ENCODE data around the gene C13orf46.

The C13orf46 gene

DNA sequence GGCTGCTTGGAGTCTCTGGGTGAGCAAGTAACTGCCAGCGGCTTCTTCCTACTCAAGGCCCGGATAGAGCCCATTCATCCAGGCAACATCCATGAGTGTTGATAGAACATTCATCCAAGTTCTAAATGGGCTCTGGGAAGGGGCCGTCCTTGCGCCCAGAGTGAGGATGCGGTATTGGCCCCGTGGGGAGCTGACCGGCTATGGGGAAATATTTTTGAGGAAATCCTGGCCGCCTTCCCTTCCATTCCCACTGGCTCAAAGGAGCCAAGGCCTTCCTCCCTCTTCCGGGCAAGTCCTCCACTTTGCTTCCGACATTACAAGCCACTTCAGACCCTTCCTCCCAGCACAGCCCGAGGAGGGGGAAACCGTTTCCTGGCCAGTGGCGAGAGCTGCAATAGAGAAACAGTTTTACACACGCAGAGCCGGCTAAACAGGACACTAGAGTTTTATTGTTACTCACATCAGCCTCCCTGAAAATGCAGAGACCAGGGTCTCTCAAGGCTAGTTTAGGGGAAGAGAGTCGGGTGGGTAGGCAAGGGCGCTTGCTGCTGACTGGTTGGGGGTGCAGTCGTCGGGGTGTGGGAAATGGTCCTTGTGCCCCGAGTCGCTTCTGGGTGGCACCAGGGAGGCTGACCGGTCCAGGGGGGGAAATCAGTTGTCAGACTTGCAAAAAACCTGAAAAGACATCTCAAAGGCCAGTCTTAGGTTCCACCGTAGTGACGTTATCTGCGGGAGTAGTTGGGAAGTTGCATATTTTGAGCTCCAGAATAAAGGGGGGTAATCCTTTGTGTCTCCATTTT is 37.5 kb downstream of the C13orf46 start:
- no peak for DNase-seq

DNA sequence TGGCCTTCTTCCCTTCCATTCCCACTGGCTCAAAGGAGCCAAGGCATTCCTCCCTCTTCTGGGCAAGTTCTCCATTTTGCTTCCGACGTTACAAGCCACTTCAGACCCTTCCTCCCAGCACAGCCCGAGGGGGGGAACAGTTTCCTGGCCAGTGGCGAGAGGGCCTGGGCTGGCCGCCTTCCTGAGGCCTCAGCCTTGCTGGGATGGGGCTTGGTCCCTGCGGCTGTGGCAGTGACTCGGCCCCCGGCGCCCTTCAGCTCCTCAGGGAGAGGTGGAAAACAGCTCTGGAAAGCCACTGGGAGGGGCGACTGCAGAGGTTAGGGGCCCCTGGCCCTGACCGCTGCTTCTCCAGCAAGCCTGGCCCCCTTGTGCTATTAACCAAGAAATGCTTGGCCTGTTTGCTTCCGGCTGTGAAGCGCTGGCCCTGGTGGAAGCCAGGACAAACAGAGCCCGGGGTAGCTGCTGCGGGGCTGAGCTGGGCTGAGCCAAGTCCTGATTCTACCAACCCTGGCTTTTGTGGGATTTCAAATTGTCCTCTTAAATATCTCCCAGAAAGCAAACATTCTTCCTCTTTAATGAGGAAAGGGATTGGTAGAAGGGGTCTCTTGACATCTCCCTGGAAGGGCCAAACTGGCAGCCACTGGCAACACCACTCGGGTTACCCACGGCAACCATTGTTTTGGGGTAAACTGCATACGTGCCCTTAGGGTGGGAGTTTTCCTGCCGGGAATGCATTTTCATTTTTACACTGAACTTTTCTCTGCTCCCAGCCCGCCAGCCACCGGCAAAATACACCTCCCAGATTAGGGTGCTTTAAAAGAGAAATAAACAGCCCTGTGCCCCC is 38.7 kb downstream of the C13orf46 start:
- no peak for DNase-seq

DNA sequence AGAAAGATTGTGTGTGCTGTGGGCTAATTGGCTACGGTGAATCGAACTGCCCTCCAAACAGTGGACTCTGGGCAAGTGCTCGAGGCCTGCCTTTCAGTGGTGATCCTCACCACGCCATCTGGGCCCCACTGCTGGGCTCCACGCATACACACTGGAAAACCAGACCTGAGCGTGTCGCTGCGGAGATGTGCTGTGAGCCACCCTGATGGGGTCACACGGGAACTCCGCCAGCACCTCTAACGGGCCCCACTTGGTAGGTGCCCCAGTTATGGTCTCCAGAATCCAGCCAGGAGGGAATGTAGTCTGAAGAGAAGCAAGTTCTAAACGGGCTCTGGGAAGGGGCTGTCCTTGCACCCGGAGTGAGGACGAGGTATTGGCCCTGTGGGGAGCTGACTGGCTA is 39.3 kb downstream of the C13orf46 start:
- DNase-seq, result no peak

DNA sequence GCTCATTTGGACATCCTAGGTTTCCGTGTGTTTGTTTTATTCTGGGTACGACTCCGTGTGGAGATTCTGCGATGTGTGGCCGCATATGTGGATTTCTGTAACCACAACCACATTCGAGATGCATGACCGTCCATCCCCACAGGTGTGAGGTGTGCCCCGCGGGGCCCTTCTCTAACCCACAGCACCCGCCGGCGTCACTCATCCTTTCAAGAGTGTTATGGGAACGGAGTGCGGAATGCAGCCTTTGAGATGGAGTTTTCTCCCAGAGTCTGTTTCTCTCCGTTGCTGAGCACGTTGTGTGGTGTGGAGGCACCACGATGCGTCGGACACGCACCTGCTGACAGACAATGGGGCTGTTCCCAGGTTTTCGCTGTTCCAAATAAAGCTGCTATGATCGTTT is 40.0 kb downstream of the C13orf46 start:
- DNase-seq, result no peak

DNA sequence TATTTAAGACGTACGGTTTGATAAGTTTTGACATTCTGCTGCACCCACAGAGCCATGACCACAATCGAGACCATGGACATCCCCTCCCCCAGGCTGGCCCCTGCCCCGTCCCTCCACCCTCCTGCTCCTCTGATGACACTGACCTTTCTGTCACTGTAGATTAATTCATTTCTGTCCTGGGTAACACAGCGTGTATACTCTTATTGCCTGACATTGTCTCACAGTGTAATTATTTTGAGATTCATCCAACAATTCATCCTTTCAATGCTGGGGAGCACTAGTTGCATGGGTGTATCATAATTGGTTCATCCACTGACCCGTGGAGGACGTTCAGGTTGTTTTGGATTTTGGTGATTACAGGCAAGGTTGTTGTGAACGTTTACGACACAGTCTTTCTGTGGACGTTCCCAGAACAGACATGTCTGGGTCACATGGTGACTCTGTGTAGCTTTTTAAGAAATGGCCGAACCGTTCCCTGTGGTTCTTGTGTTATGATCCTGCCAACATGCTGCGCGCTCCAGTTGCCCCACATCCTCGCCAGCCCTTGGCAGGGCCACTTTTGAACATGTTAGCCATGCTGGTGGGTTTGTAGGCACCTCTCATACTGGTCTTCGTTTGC is 41.9 kb downstream of the C13orf46 start:
- DNase-seq, result no peak

DNA sequence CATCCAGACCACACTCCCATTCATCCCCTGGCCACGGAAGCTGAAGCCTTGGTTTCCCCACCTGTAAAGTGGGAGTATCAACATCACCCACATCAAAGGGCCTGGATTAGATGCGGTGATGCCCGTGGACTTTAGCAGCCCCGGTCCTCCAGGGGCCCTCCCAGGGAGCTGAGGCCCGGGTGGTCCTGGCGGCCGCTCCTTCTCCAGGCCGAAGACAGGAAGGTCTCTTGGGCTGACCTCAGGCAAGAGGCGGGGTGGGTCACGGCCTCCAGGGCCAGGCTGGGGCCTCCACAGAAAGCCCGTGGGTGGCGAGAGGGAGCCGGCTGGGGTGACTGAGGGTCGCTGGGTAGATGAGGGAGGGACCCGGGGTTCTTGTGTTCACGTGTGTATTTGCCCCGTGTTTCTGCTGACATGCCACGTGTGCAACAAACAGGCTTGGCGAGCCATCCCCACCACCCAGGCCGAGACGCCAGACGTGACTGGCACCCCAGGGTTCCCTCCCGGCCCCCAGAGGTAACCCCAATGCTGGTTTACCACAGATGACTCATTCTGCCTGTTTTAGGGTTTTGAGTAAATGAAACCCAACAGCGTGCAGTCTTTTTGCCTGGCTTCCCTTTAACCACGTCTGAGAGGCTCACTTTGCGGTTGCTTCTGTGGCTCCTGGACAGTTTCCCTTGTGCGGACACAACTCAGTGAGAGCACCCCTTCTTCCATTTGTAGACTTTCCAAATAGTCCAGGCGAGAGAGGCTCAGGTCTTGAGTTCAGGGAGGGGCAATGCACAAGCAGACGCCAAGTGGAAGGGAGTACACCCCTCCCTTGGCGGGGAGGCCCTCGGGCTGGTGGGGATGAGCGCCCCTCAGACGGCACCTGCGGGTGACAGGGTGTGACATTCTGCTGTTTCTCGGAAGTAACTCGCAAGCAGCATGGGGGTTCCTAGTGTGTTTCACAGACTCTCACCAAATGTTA is 42.9 kb downstream of the C13orf46 start:
- no peak for DNase-seq

DNA sequence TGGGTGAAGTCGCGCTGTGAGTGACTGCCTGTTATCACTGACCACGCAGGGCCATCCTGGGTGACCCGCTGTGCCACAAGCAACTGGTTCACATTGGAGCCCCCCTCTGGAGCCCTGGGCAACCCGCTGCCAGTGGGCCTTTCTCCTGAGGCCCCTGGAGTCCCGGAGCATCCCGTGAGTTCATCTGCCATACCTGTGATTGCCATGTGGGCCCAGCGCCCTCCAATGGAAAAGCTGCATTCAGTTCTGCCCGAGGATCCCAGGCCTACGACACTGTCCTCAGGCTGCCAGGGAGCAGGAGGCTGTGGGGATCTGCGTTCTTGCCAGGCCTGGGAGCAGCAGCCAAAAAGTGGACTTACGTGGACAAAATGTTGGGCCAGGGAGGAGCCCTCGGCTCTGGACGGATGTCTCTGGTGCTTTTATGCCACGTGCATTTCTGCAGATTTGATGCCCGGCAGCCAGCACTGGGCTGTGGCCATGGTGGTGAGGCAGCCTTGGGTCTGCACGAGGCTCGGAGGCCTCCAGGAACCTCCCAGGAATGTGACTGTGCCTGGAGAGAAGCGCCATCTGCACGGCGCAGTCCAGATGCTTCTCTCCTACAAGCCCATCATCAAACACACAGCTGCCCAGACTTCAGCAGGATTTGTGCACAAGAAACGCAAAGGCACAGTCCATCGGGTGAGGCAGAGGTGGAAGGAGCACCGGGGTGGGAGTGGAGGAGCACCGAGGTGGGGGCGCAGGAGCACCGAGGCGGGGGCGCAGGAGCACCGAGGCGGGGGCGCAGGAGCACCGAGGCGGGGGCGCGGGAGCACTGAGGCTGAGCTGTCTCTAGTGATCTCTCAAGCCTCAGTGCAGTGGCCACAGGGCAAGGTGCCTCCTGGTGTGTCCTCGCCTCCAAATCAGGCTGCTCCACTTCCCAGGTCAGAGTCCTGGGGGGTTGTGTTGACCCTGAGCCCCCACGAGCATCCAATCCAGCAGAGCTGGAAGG is 44.0 kb downstream of the C13orf46 start:
- no peak for DNase-seq

DNA sequence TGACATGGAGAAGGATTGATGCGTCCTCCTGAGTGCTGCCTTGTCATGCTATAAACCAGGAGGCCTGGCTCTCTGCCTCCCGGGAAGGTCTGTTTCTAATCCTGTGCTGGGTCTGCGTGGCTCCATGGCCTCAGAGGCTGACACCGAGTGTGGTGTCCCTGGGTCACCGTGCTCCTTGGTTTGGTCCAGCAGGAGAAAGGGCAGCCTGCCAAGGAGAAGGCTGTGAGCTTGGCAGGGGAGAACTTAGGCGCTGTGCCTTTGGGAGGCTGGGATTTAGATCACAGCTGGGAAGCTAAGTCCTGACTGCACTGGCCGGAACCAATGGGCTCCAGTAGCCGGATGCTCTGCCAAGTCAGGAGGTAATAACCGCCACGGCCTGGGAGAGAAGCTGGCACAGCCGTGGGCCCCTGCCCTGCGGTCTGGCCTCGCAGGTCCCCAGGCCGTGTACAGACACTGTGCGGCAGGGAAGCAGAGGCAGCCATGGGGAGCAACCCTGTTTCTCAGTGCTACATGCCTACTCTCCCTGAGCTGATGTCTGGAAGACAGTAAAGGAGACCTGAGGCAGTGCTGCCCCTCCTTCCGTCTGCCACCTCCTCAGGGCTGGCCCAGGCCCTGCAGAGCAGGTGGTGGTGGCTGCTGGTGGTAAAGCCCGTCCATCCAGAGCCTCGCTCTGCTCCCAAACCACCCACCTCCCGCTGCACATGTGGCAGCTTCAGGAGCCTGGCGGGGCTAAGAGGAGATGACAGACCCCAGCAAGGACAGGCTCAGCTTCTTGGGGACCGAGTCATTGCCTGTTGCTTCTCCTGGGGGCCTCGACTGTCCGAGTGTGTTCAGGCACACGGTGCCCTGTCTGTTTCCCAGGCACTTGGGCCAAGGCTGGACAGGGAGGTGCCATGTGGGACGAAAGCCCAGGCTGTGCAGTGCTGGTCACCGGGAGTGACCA is 44.9 kb downstream of the C13orf46 start:
- DNase-seq, result no peak

DNA sequence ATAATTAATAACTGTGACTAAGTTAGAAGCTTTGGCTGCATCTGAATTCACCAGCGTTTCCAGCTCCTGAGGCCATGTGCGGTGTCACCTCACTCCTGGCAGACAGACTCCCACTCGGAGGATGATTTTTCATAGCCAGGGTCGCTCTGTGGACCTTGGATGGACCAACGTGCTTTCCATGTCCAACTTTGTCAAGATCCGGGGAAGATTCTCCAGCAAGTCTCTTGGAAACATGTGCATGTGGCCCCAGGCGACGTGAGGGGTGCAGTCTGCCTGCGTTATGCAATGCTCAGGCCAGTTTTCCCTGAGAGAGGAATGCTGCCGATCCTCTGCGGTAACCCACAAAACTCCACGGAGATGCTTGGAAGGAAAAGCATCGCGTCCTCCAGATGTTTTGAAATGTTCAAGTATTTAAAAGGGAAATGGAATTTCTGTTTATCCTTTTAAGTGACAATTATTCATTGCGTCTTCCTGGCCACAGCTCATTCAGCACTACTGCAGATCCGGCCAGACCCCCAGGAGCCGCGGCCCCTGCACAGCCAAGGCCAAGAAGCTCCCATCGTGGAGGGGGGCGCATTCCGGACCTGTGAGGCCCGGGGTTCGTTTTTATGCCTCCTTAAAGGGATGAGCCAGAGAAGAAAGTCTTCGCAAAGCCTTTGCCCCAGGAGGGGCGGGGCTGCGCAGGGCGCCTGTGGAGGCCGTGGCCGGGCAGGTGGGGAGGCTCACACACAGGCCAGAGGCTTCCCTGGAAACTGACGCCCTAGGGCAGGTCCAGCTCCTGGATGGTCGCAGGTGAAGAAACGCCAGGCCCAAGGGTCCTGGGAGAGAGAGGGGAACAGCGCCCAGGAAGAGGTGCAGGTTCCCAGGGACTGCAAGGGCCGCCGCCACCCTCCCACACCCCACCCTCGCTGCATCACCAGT is 46.0 kb downstream of the C13orf46 start:
- DNase-seq, result peak; percentile 0

DNA sequence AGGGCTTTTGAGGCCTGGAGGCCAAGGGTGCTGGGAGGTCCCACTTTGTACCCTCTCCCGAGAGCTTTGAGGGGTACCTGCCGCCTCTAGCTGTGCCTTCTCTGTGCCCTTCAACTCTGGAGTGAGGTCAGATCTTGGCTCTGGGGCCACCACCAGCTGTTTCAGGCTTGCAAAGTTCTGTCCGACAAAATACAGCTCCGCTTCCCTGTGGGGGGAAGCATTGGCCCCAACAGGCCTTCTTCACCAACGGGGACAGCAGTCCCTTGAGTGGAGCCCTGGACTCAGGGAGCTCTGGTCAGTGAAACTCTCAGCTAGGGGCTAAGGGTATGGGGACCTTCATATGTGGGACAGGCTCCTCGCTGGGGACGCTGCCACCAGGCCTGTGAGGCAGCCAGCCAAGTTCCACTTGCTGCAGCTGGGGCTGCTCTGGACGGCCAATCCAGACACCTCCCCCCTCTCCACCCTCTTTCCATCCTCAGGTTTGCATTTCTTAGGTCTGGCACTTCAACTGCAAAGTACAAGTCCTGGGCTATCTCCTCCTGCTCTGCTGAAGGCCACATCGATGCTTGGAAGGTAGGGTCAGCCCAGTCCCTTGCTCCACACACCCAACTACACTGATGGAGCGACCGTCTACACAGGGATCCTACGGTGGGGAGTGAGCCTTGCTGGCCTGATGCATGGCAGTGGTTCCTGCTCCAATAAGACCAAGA is 46.8 kb downstream of the C13orf46 start:
- DNase-seq, result peak; percentile 4

DNA sequence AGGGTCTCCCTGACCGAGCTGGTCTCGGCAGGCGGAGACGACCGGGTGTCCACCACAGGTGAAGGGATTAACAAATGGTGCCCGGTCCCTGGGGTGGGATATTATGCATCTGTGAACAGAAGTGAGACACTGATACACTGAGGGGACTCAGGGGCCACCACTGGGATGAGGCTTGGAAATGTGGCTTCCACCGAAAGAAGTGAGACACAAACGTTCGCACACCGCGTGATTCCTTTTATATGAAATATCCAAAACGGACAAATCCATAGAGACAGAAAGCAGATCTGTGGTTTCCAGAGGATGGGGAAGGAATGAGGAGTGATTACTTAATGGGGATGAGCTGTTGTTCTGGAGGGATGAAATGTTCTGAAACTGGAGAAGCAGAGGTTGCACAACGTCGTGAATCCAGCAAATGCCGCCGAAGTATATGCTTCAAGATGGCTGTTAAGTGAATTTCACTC is 47.5 kb downstream of the C13orf46 start:
- DNase-seq, result peak; percentile 5

DNA sequence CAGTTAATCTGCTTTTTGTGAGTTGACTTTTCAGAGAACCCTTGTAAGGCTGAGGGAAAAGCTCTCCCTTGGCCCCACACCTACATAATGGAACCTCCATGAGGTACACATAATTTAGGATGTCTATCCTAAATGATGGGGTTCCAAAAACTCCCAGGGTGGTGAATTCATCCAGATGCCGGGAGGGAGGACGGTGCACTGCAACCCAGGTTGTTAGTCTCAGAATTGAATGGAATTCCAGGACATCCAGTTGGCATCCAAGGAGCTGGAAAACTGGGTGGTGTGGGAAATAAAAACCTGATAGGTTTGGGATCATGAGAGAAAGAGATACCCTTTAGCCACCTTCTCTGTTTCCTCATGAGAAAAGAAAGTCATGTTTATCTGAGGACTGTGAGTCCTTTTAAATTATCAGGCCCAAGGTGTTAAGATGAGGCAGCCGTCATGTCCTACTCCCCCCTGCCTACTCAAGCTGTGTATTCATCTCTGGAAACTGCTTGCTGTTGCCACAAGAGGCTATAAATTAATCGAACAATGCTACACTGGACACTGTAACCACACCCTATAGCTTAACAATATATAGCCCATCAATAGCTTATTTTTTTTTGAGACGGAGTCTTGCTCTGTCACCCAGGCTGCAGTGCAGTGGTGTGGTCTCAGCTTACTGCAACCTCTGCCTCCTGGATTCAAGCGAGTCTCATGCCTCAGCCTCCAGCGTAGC is 49.5 kb downstream of the C13orf46 start:
- peak; percentile 0 for DNase-seq

DNA sequence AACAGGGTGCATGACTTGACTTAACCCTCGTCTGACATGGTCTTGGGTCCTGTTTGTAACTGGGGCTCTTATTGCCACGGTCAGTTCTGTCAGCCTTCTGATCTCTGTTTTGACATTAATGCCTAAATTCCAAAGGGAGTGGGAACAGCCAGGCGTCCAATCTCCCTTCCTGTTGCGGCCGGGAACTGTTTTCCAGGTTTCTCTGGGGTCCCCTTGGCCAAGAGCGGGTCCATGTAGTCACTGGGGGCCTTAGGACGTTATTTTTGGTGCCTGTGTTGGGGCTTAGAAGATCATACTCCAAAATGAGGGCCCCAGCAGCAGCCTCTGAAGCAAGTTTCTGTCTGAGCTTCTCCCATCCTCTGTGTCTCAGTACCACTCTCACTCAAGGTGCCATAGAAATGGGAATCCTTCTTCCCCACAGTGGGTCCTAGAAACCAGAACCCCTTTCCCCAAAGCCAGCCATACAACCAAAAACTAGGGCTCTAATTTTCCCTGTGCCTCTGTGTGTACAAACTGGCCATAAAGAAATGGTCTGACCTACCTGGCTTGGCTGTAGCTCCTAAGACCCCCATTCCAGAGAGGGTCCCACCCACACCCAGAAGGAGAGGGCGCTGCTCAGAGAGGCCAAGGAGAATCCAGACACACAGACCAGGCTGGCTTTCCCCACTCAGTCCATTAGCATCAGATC is 50.4 kb downstream of the C13orf46 start:
- DNase-seq, result no peak

DNA sequence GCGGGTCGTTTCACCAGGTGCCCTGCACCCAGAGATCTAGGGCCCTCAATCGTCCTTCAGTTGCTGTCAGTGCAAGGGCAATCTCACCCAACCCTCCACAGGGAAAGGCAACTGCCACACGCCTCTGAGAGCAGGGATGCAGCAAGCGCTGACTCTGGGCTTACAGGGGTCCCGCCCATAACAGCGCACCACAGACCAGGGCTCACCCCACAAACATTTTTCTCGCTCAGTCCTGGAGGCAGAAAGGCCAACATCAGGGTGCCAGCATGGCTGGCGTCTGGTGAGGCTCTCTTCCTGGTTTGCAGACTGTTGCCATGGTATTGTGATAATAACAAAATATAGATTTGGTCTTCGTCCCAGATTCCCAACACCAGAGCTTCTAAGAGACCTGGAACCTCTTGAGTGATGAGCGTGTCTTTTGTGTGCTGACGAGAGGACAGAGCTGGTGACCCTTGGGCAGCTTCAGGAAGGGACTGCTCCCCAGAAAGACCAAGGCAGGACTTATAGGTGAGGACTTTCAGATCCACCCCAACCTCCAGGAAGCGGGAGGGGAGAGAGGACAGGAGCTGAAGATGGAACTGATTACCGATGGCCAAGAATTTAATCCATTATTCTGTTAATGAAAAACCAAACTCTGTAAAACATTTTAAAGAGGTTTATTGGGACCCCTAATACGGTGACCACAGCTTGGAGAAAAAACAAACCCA is 51.3 kb downstream of the C13orf46 start:
- no peak for DNase-seq

DNA sequence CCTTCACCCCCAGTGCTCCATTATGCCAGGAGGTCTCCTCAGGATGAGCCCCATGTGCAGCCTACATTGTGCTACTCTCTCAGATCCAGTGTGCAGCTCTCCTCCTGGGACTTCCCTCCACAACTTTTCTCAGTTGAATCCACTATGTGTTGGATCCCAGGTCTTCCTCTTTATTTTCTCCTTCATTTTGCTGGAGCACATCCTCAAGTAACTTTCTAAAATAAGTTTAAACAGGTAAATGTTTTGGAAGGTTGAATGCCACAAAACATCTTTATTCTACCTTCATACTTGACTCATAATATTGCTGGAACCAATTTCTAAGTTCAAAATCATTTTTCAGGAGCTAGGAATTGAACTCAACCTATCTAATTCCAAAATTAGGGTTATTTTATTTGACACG is 52.1 kb downstream of the C13orf46 start:
- no peak for DNase-seq
